GM20000 (cell line): ENCODE measurements around the gene FBXL17.
A peak's percentile ranks its signal among the peaks of the same experiment; 100 is the strongest.

ENCODE experiments used
- DNase-seq: peaks from one replicate; pipeline ENCODE4 v3.0.0; 2012; ENCODE audit warnings: low spot score
- TF ChIP-seq, protein P1 (sequence below): IDR thresholded peaks from 2 replicates; pipeline ENCODE4 v1.5.1; 2012; ENCODE audit warnings: mild to moderate bottlenecking, control low read depth; ENCODE audit errors: extremely low read depth, missing control alignments

FBXL17 gene

DNA sequence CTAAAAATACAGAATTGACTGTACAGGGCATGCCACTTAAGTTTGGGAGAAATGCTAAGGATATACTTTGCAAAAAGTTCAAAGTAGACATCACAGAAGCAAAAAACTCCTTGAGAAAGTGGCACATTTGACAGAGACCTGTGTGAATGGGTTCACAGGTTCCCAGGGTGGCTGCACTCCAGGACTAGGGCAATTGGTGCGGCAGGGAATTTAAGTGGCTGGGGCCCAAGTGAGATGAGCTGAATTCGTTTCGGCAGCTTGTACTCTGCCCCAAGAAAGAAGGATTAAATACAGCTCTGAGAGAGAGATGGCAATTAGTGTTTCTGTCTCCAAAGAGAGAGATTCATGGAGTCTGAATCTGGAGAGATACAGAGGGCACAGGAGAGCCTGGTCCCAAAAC, 280.1 kb downstream of the FBXL17 start:
- TF ChIP-seq, protein P1, sequence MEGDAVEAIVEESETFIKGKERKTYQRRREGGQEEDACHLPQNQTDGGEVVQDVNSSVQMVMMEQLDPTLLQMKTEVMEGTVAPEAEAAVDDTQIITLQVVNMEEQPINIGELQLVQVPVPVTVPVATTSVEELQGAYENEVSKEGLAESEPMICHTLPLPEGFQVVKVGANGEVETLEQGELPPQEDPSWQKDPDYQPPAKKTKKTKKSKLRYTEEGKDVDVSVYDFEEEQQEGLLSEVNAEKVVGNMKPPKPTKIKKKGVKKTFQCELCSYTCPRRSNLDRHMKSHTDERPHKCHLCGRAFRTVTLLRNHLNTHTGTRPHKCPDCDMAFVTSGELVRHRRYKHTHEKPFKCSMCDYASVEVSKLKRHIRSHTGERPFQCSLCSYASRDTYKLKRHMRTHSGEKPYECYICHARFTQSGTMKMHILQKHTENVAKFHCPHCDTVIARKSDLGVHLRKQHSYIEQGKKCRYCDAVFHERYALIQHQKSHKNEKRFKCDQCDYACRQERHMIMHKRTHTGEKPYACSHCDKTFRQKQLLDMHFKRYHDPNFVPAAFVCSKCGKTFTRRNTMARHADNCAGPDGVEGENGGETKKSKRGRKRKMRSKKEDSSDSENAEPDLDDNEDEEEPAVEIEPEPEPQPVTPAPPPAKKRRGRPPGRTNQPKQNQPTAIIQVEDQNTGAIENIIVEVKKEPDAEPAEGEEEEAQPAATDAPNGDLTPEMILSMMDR: no peak

DNA sequence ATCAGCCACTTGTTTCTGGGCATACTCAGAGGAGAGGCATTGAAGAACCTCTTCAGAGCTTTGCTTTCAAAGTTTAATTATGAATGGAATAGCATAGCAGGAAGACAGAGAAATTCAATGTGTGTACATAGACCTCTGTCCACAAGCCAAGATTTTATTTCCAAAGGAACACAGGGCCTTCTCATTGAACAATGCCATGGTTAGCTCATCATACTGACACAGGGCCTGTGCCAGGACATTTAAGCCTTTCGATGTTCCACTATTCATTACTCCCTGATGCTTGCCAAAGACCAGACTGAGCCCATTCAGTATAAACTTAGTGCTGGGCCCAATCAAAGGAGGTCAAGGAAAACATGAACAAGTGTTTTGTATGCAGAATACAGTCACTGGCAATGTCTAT, 280.8 kb downstream of the FBXL17 start:
- no peak for DNase-seq
- TF ChIP-seq, protein P1: no peak

More for the DNA sequence above, 280.1 kb downstream of the FBXL17 start:
- DNase-seq: no peak

DNA sequence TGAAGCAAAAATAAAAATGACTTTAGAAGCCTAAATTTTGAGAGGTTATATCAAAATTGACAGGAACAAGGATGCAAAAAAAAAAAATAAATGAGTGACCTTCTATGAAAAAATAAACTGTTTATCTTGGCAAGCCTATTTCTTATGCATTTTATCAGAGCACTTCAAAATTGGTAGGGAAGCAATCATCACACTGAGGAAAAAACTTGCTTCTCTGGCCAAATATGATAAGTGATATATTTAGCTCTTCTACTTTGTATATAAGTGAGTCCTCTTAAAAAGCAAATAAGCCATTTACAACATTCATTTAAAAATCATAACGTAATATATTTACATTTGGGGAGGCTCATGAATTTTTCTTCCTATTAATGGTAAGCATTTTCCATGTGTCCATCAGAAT, 287.1 kb downstream of the FBXL17 start:
- DNase-seq: no peak
- TF ChIP-seq, protein P1: no peak

DNA sequence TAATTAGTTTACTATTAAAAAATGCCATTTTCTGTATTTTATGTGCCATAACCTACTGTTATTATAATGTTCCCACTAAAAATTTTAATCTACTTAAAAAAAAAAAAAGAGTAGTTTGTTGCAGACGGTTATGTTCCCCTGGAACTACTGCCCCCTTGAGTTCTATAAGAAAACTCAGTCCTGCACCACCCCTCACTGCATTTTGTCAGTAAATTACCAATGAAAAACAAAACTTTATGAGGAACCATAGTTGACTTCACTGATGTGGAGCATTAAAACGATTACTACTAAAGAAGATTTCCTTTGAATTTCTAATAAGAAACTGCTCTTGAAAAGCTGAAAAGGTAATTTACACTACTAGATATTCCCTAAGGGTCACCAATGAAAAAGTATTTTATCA, 288.7 kb downstream of the FBXL17 start:
- TF ChIP-seq, protein P1: no peak
- DNase-seq: peak; percentile 6

DNA sequence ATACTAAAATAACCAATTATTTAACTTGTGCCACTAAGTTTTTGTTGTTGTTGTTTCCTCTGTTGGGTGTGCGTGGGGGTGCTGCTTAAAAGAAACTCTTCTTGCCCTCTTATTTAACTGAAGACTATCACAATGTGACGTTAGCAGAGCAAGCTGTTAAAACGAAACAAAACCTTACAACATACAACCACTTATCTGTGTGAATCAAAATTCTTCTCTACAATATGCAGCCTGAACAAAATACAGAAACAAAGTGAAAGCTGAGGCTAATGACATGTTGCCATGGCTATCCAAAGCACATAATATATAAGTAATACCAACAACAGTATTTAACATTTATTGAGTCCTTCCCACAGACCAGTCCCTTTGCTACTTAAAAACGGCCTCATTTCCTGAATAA, 291.0 kb downstream of the FBXL17 start:
- no peak for DNase-seq
- TF ChIP-seq, protein P1: no peak

DNA sequence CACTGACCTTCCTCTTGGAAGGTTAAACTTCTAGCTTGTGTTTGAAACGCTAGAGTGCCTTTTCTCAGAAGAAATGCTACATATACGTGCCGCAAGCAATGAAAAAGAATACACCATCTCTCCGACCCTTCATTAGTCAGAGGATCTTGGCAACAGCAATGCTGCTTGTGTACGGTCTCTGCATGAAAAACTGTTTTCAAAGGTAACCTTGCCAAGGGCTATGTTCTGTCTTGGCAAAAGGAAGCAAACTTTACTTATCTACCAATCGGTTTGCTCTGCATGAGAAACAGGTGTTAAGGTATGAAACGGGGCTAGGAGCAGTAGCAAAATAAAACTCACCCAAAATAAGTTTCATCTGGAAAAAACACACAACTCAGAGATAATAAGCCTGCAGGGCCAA, 297.8 kb downstream of the FBXL17 start:
- DNase-seq: no peak
- TF ChIP-seq, protein P1: no peak

DNA sequence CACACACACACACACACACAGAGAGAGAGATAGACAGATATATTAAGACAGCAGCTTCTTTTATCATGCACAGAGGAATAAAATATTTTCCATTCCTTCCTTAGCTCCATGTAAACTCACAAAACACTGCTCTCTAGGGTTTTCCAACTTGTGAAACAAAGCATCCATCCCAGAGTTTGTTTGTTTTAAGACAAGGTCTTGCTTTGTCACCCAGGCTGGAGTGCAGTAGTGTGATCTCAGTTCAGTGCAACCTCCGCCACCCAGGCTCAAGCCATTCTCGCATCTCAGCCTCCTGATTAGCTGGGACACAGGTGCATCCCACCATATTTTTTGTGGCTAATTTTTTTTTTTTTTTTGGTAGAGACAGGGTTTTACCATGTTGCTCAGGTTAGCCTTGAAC, 298.7 kb downstream of the FBXL17 start:
- TF ChIP-seq, protein P1: no peak
- no peak for DNase-seq

DNA sequence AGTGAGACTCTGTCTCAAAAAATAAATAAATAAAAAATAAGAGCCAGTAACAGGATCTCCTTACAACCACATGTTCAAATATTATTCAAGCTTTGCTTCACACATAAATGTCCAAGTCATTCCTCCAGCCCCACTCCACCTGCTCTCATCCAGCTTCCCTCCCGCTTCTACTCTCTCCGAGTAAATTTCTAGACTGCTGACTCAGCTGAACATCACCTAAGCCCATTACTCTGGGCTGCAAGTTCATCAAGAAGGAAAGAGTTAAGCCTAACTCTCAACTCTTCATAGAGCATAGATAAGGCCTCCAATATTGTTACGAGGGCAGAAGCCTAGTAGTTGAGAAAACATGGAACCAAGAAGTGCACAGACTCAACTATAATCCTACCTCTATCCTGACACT, 300.2 kb downstream of the FBXL17 start:
- TF ChIP-seq, protein P1: no peak
- no peak for DNase-seq
